IPS DF 6.9 (cell line): ENCODE data around the gene ATG16L1.

Experiments
- DNase-seq: peaks from one replicate; pipeline ENCODE4 v3.0.0-alpha.2; 2013; ENCODE audit warnings: low read depth, low spot score
- H3K27ac ChIP-seq: one replicate; pipeline ENCODE4 v1.5.1; 2013; ENCODE audit warnings: low read length, control low read depth
- H3K27me3 ChIP-seq: 2 replicates; pipeline ENCODE4 v1.6.1; 2013; ENCODE audit warnings: mild to moderate bottlenecking, low read length; ENCODE audit not compliant: control insufficient read depth, insufficient read depth
- H3K36me3 ChIP-seq: 2 replicates; pipeline ENCODE4 v1.6.1; 2013; ENCODE audit warnings: low read length; ENCODE audit not compliant: control insufficient read depth, insufficient read depth
- H3K4me1 ChIP-seq: 2 replicates; pipeline ENCODE4 v1.6.1; 2013; ENCODE audit warnings: low read length; ENCODE audit not compliant: control insufficient read depth, insufficient read depth
- H3K4me3 ChIP-seq: 2 replicates; pipeline ENCODE4 v1.5.1; 2013; ENCODE audit warnings: mild to moderate bottlenecking, low read length
- H3K9me3 ChIP-seq: 2 replicates; pipeline ENCODE4 v1.6.1; 2013; ENCODE audit warnings: low read length, inconsistent platforms; ENCODE audit not compliant: control insufficient read depth, insufficient read depth
- WGBS: extraction: QIAGEN DNeasy Blood & Tissue Kit; methylation state at CpG from one replicate; pipeline ENCODE4 v1.1.7; 2013; ENCODE audit warnings: mixed read lengths, missing lambda C conversion rate; ENCODE audit not compliant: insufficient read length, insufficient coverage; 5-methylcytosine and 5-hydroxymethylcytosine counted together

Gene ATG16L1

DNA sequence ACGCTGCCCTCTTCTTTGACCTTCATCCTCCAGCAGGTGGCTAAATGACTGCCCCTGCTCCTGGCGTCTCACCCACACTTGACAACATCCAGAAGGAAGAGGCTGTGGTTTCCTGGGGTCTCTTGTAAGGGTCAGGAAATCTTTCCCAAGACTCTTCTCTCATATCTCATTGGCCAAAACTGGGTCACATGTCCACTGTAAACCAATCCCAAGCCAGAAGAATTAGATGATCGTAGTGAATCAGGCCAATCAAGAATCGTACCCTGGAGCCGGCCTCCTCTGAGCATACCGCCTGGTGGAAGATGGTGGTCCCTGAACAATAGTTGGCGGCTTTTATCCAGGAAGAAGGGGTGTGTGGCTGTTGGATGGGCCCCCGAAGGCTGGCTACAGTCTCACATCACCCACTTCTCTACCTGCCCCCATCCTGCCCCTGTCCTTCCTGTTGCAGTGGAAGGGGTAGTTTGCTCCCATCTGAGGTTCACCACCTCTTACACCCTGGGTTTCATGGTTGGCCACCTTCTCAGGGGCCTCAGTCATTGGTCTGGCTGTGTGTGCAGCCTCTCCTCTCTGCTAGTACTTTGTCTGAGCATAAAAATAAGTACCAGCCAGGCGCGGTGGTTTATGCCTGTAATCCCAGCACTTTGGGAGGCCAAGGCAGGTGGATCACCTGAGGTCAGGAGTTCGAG lies 59.9 kb downstream of the ATG16L1 start:
- H3K36me3 ChIP-seq, result no peaks in the 10 kb centered on the region
- no peaks in the 10 kb centered on the region for H3K27me3 ChIP-seq
- no peak for DNase-seq
- no peaks in the 10 kb centered on the region for H3K9me3 ChIP-seq
- no peak overlapping the region for H3K4me3 ChIP-seq
- H3K4me1 ChIP-seq, result no peaks in the 10 kb centered on the region
- no peak overlapping the region for H3K27ac ChIP-seq
- no CpG with 5 or more reads among the region's 11 CpGs for WGBS

DNA sequence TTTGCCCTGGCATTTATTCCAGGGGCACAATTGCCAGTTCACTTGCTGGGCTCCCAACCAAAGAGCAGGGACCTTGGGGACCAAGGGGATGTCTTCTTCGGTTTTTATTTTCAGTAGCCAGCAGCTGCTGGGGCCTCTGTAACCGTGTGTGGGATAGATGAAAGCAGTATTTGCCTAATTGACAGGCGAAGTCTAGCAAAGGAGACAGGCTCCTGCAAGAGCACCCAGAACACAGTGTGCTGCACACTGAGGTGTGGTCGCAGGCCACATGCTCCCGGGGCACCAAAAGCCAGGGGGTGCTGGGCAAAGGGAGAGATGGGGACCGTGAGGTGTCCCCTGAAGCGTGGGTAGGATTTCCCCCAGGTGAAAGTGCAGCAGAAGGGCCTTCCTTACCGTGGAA lies 61.4 kb downstream of the ATG16L1 start:
- H3K27ac ChIP-seq, result no peak overlapping the region
- H3K4me3 ChIP-seq, result no peak overlapping the region
- H3K9me3 ChIP-seq, result no peaks in the 10 kb centered on the region
- no peak for DNase-seq
- H3K27me3 ChIP-seq, result no peaks in the 10 kb centered on the region
- no peaks in the 10 kb centered on the region for H3K4me1 ChIP-seq
- WGBS, result no CpG with 5 or more reads among the region's 8 CpGs
- H3K36me3 ChIP-seq, result no peaks in the 10 kb centered on the region

DNA sequence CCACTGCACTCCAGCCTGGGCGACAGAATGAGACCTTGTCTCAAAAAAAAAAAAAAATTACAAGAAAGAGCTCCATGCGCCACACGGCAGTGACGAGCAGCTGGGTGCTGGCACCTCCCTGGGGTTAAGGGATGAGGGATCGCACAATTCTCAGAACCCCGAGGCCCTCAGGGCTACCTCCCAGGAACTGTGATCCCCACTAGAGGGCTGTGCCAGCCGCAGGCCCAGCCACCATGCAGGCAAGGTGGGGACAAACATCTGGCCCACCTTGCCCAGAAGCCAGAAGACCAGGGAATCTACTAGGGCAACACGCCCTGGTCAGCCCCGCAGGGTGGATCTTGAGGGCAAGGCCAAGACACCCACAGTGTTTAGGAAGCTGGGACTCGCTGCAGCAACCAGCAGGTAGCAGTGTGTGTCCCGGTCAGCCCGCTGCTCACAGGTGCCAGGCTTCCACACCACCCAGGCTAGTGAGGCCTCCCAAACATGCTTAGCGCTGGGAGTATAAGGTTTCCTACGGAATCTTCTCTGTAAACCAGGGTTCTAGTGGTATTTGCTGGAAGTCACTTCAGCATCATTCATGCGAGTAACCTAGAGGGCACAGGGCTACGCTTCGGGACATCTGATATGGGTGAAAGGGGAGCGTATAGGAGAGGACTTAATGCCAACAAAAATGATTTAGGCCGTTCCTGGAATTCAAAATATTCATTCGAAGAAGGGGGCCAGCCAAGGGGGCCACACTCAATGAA lies 62.9 kb downstream of the ATG16L1 start:
- H3K27ac ChIP-seq, result no peak overlapping the region
- WGBS, result no CpG with 5 or more reads among the region's 20 CpGs
- no peaks in the 10 kb centered on the region for H3K4me1 ChIP-seq
- no peaks in the 10 kb centered on the region for H3K27me3 ChIP-seq
- H3K36me3 ChIP-seq, result no peaks in the 10 kb centered on the region
- no peak for DNase-seq
- H3K9me3 ChIP-seq, result no peaks in the 10 kb centered on the region
- no peak overlapping the region for H3K4me3 ChIP-seq

DNA sequence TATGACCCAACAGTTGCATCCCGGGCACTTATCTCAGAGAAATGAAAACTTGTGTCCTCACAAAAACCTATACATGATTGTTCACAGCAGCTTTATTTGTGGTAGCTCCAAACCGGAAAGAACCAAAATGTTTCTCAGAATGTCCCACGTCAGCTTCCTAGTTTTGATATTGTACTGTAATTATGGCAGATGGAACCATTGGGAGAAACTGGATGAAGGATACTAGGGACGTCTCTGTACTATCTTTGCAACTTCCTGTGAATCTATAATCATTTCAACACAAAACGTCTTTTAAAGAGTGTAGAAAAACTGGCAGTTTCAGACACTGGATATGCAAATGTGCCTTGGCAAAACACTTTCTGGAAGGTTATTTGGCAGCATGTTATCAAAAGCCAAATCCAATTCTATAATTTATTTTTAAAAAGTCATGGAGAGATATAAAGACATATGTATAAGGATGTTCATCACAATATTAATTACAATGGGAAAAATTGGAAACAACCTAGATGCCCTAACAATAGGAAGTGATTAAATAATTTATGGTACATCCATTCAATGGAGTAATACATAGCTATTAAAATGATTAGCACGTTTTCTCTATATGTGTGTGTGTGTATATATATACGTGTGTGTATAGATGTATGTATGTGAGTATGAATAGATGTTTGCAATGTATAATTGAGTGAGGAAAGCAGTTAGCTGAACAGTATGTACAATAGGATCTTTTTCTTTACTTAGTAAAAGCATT lies 65.9 kb downstream of the ATG16L1 start:
- no peak overlapping the region for H3K4me3 ChIP-seq
- no peak for DNase-seq
- WGBS, result 100% methylated on average over 2 of the region's 7 CpGs

DNA sequence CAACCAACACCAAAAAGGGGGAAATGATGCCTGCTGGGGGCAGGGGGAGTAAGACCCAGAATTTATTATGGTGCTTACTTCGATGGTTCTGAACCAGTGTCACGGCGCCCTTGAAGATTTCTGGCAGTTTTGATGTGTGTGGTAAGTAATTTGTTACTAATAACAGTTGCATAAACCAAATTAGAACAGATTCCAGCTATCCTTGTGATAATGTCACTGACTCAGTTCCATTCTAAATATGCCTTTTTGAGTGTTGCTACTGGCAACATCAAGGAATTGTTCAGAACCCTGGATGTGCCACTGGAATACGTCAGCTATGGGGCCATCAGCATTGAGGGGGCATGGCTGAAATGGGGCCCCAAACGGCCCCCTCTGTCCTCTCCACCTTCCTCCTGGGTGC lies 67.8 kb downstream of the ATG16L1 start:
- no peaks in the 10 kb centered on the region for H3K36me3 ChIP-seq
- no peak for DNase-seq
- no peaks in the 10 kb centered on the region for H3K27me3 ChIP-seq
- H3K27ac ChIP-seq, result no peak overlapping the region
- WGBS, result no CpG with 5 or more reads among the region's 5 CpGs
- no peaks in the 10 kb centered on the region for H3K4me1 ChIP-seq
- H3K4me3 ChIP-seq, result no peak overlapping the region
- no peaks in the 10 kb centered on the region for H3K9me3 ChIP-seq

More for the DNA sequence above, 65.9 kb downstream of the ATG16L1 start:
- Histone ChIP-seq H3K27me3 (no peaks in the 10 kb centered on the region), H3K9me3 (no peaks in the 10 kb centered on the region), H3K4me1 (no peaks in the 10 kb centered on the region), H3K27ac (no peak overlapping the region), H3K36me3 (no peaks in the 10 kb centered on the region)

DNA sequence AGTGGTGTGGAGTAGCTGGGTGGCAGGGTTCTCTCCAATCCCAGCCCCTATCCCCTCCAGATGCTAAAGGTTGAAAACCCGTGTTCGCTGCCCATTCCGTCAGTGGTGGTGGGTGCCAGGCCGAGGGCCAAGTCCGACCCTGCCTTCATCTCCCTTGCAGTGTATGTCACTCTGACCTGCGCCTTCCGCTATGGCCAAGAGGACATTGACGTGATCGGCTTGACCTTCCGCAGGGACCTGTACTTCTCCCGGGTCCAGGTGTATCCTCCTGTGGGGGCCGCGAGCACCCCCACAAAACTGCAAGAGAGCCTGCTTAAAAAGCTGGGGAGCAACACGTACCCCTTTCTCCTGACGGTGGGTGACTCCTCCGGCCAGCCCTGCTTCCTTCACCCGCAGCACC lies 69.0 kb downstream of the ATG16L1 start:
- no peaks in the 10 kb centered on the region for H3K36me3 ChIP-seq
- H3K27me3 ChIP-seq, result no peaks in the 10 kb centered on the region
- H3K9me3 ChIP-seq, result no peaks in the 10 kb centered on the region
- H3K4me3 ChIP-seq, result no peak overlapping the region
- H3K27ac ChIP-seq, result no peak overlapping the region
- DNase-seq, result no peak
- no CpG with 5 or more reads among the region's 17 CpGs for WGBS
- H3K4me1 ChIP-seq, result no peaks in the 10 kb centered on the region

DNA sequence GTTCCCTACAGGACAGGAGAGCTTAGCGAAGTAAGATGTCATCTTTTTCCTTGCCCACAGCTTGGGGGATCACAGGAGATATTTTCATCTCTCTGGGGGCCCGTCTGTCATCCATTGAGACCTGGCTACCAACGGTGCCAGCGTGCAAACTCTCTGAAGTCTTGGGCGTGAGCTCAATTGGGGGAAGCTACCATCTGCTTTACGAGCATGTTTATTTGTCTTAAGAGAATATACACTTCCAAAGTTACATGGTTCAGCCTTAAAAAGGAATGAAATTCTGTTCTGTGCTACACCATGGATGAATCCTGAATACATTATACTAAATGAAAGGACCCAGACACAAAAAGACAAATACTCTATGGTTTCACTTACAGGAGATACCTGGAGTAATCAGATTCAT lies 69.7 kb downstream of the ATG16L1 start:
- no peak overlapping the region for H3K27ac ChIP-seq
- DNase-seq, result no peak
- no CpG with 5 or more reads among the region's 6 CpGs for WGBS

DNA sequence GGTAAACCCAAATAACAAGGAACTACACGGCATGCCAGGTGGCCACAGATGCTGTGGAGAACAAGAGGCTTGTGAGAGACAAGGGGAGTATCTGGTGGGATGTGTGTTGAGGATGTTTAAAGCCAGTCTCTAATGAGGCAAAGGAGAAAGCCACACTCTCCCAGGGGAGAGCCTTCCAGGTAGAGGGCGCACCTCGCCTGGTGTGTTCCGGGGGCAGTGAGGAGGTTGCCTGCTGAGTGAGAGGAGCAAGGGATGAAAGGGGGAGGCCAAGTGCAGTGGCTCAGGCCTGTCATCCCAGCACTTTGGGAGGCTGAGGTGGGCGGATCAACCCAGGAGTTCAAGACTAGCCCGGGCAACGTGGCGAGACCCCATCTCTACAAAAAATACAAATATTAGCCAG lies 72.4 kb downstream of the ATG16L1 start:
- Histone ChIP-seq H3K9me3 (no peaks in the 10 kb centered on the region), H3K27ac (no peak overlapping the region), H3K27me3 (no peaks in the 10 kb centered on the region), H3K4me1 (no peaks in the 10 kb centered on the region), H3K4me3 (no peak overlapping the region), H3K36me3 (no peaks in the 10 kb centered on the region)
- DNase-seq, result no peak
- WGBS, result no CpG with 5 or more reads among the region's 8 CpGs

More for the DNA sequence above, 69.7 kb downstream of the ATG16L1 start:
- Histone ChIP-seq H3K27me3 (no peaks in the 10 kb centered on the region), H3K9me3 (no peaks in the 10 kb centered on the region), H3K4me3 (no peak overlapping the region), H3K36me3 (no peaks in the 10 kb centered on the region), H3K4me1 (no peaks in the 10 kb centered on the region)

DNA sequence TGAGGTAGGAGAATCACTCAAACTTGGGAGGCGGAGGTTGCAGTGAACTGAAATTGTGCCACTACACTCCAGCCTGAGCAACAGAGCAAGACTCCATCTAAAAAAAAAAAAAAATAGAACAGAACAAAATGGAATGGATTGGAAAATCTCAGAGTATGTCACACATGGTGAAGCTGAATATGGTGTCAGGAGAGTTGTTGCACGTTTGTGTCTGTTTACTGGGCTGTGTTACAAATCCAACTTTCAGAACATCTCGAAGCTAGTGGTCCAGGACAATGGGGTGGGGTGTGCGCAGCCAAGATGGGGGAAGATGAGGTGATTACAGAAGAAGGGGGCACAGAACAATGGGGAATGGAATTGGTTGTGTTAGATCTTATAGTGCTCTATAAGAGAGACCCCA lies 73.8 kb downstream of the ATG16L1 start:
- Histone ChIP-seq H3K9me3 (no peaks in the 10 kb centered on the region), H3K4me3 (no peak overlapping the region), H3K27me3 (no peaks in the 10 kb centered on the region), H3K27ac (no peak overlapping the region), H3K36me3 (no peaks in the 10 kb centered on the region), H3K4me1 (peaks cover 3% of the 10 kb centered on the region; the same call in 1 of the 2 replicates)
- DNase-seq, result no peak
- WGBS, result no CpG with 5 or more reads among the region's 4 CpGs

DNA sequence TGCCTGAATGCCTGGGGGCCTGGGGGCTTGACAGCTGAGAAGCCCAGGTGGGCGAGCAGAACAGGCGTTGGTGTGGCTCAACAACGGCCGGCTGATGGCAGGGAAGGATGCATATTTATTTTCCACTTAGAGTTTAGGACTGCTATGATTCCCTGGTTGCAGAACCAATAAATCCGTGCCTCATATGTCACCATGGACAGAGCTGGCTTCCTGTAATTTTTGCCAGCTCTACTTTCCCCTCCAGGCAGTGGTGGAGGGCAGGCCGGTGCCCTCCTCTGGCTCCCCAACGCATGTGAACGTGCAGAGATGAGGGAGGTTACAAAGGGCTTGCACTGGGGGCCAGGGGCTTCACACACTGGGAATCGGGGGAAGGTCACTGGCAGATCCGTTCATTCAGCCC lies 74.3 kb downstream of the ATG16L1 start:
- DNase-seq, result no peak
- H3K27me3 ChIP-seq, result no peaks in the 10 kb centered on the region
- H3K27ac ChIP-seq, result no peak overlapping the region
- no peaks in the 10 kb centered on the region for H3K36me3 ChIP-seq
- no peaks in the 10 kb centered on the region for H3K9me3 ChIP-seq
- peaks cover 3% of the 10 kb centered on the region; the same call in 1 of the 2 replicates for H3K4me1 ChIP-seq
- H3K4me3 ChIP-seq, result no peak overlapping the region
- WGBS, result no CpG with 5 or more reads among the region's 10 CpGs
